HG02840 (cell line): ENCODE results near the gene PSMD14.
"Not testable (repeated sequence)": the region's sequence is repeated elsewhere in the genome, so short reads cannot be mapped to it uniquely, and the experiment has no call there.

Experiments used
- ATAC-seq: cut with Tn5 transposase; IDR thresholded peaks from one replicate; pipeline ENCODE4 v1.9.1; 2021; ENCODE audit warnings: mild to moderate bottlenecking, moderate library complexity, moderate number of reproducible peaks; ENCODE audit not compliant: unreplicated experiment, low FRiP score

Gene PSMD14

GRCh38 chr2:161332371-161332967, 24.2 kb downstream of the PSMD14 start:
- no peak for ATAC-seq

- ATAC-seq: no peak
These were observed 27.4 kb downstream of the PSMD14 start for GRCh38 chr2:161335626-161336025.

GRCh38 chr2:161337247-161337646, 29.0 kb downstream of the PSMD14 start:
- ATAC-seq: no peak

- not testable (repeated sequence) for ATAC-seq
These were observed 31.3 kb downstream of the PSMD14 start for GRCh38 chr2:161339532-161339931.

GRCh38 chr2:161340930-161341413, 32.7 kb downstream of the PSMD14 start:
- ATAC-seq: not testable (repeated sequence)

GRCh38 chr2:161343235-161343634, 35.0 kb downstream of the PSMD14 start:
- ATAC-seq: no peak

- no peak for ATAC-seq
These were observed 36.5 kb downstream of the PSMD14 start for GRCh38 chr2:161344692-161345091.

- ATAC-seq: no peak
These were observed 43.5 kb downstream of the PSMD14 start for GRCh38 chr2:161351678-161352077.

GRCh38 chr2:161352719-161353118, 44.5 kb downstream of the PSMD14 start:
- ATAC-seq: no peak

GRCh38 chr2:161353543-161353942, 45.3 kb downstream of the PSMD14 start:
- no peak for ATAC-seq

- ATAC-seq: no peak
These were observed 45.9 kb downstream of the PSMD14 start for GRCh38 chr2:161354106-161354505.

GRCh38 chr2:161355106-161355505, 46.9 kb downstream of the PSMD14 start:
- ATAC-seq: no peak

GRCh38 chr2:161355983-161356382, 47.8 kb downstream of the PSMD14 start:
- ATAC-seq: no peak

GRCh38 chr2:161357097-161357496, 48.9 kb downstream of the PSMD14 start:
- no peak for ATAC-seq

GRCh38 chr2:161358838-161359237, 50.6 kb downstream of the PSMD14 start:
- ATAC-seq: no peak

GRCh38 chr2:161360095-161360654, 52.0 kb downstream of the PSMD14 start:
- not testable (repeated sequence) for ATAC-seq

- ATAC-seq: no peak
These were observed 54.4 kb downstream of the PSMD14 start for GRCh38 chr2:161362568-161363166.

- ATAC-seq: no peak
These were observed 59.5 kb downstream of the PSMD14 start for GRCh38 chr2:161367675-161368074.

- ATAC-seq: no peak
These were observed 61.1 kb downstream of the PSMD14 start for GRCh38 chr2:161369311-161369710.

- ATAC-seq: no peak
These were observed 62.8 kb downstream of the PSMD14 start for GRCh38 chr2:161370981-161371380.

- no peak for ATAC-seq
These were observed 63.6 kb downstream of the PSMD14 start for GRCh38 chr2:161371869-161372268.

- ATAC-seq: no peak
These were observed 65.7 kb downstream of the PSMD14 start for GRCh38 chr2:161373942-161374341.
